Inflammatory macrophage treated with lipopolysaccharide for 4 hours (primary cell): ENCODE results near the gene PTOV1.

Experiments used
- DNase-seq: peaks from one replicate; pipeline ENCODE4 v3.0.0-alpha.2; 2020

Gene PTOV1

GRCh38 chr19:49861107-49861506, 10.1 kb downstream of the PTOV1 start:
- no peak for DNase-seq

- DNase-seq: no peak
Observed at GRCh38 chr19:49861541-49862378, 10.8 kb downstream of the PTOV1 start.

- DNase-seq: no peak
Observed at GRCh38 chr19:49862391-49863253, 11.7 kb downstream of the PTOV1 start.

GRCh38 chr19:49863254-49863934, 12.4 kb downstream of the PTOV1 start:
- no peak for DNase-seq

GRCh38 chr19:49863935-49864320, 13.0 kb downstream of the PTOV1 start:
- DNase-seq: no peak

- no peak for DNase-seq
Observed at GRCh38 chr19:49864890-49865289, 13.9 kb downstream of the PTOV1 start.

- DNase-seq: peak; percentile 92
Observed at GRCh38 chr19:49866933-49867782, 16.2 kb downstream of the PTOV1 start, which contains the start of gene PNKP. PNKP (minus strand) TSS chr19:49867576; CDS start chr19:49867204, 372 bp downstream.

GRCh38 chr19:49869009-49869483, 18.1 kb downstream of the PTOV1 start:
- DNase-seq: no peak

- DNase-seq: peak; percentile 99
Observed at GRCh38 chr19:49869484-49870308, 18.7 kb downstream of the PTOV1 start.

GRCh38 chr19:49870309-49870901, 19.4 kb downstream of the PTOV1 start:
- DNase-seq: no peak

GRCh38 chr19:49871349-49871985, 20.5 kb downstream of the PTOV1 start:
- no peak for DNase-seq

GRCh38 chr19:49872245-49873128, 21.5 kb downstream of the PTOV1 start:
- no peak for DNase-seq

- DNase-seq: no peak
Observed at GRCh38 chr19:49873129-49873521, 22.2 kb downstream of the PTOV1 start.

- DNase-seq: no peak
Observed at GRCh38 chr19:49873834-49874233, 22.9 kb downstream of the PTOV1 start.

GRCh38 chr19:49874503-49875157, 23.7 kb downstream of the PTOV1 start:
- no peak for DNase-seq

- DNase-seq: no peak
Observed at GRCh38 chr19:49875177-49875576, 24.2 kb downstream of the PTOV1 start.

GRCh38 chr19:49875857-49876421, 25.0 kb downstream of the PTOV1 start:
- DNase-seq: peak; percentile 45

GRCh38 chr19:49876422-49877019, 25.6 kb downstream of the PTOV1 start:
- DNase-seq: peak; percentile 99
